ENCODE data around the gene ATP5PD. TPM values are rescaled to one million over a fixed set of nuclear protein-coding genes. Genes with fewer than 3 reads are reported as not detected.
A peak's percentile ranks its signal among the peaks of the same experiment; 100 is the strongest.

The ATP5PD gene
- total RNA-seq, 1 experiment from 2014 or later = 344 TPM

DNA sequence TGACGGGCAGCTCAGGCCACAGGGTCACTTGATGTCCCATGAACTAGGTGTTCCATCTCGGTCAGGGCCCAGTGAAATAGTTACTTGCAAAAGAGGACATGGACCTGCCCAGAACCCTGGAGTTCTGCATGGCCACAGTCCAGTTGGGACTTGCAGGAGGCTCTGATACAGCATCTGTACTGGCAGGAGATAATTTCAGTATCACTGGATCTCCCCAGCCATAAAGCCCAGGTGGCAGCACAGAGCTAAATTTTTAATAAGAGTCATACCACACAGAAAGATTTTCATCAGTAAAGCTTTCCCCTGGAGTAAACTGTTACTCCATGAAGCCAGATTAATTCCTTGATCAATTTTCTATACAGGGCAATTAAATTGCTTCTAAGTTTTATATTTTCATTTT is 23.0 kb upstream of the ATP5PD start:
- no peak overlapping the region for H3K9ac ChIP-seq (ENCODE audit: extremely low read depth, insufficient read length, low read length)
- Mint-ChIP-seq H3K4me1 (peaks cover 0 to 3% of the 10 kb centered on the region in 2 experiments; a peak in 2 of 4 replicates), H3K27me3 (ENCODE audit: low read depth) (no peaks in the 10 kb centered on the region), H3K36me3 (ENCODE audit: insufficient read depth in 1 of 3, low read depth in 3 of 3) (peaks cover 0 to 8% (median 4%) of the 10 kb centered on the region in 3 experiments; a peak in 3 of 7 replicates), H3K4me3 (no peak overlapping the region), H3K9me3 (no peaks in the 10 kb centered on the region; a peak in 1 of 5 replicates), H3K27ac (no peak overlapping the region)
- WGBS (ENCODE audit: extremely low coverage, insufficient read length, low lambda C conversion rate) = no CpG with 5 or more reads among the region's 2 CpGs
- DNase-seq = no peak
- H3K14ac ChIP-seq (ENCODE audit: insufficient read depth, low read length) = no peak overlapping the region
- H2BK5ac ChIP-seq (ENCODE audit: insufficient read length, low read length) = no peak overlapping the region
- TF ChIP-seq, protein P1, sequence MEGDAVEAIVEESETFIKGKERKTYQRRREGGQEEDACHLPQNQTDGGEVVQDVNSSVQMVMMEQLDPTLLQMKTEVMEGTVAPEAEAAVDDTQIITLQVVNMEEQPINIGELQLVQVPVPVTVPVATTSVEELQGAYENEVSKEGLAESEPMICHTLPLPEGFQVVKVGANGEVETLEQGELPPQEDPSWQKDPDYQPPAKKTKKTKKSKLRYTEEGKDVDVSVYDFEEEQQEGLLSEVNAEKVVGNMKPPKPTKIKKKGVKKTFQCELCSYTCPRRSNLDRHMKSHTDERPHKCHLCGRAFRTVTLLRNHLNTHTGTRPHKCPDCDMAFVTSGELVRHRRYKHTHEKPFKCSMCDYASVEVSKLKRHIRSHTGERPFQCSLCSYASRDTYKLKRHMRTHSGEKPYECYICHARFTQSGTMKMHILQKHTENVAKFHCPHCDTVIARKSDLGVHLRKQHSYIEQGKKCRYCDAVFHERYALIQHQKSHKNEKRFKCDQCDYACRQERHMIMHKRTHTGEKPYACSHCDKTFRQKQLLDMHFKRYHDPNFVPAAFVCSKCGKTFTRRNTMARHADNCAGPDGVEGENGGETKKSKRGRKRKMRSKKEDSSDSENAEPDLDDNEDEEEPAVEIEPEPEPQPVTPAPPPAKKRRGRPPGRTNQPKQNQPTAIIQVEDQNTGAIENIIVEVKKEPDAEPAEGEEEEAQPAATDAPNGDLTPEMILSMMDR (conservative IDR thresholded peaks at IDR 0.05) = peak; percentile 21; the same call in 2 of the 3 replicates
- H3K56ac ChIP-seq (ENCODE audit: insufficient read length, low read depth, low read length) = no peak overlapping the region
- H2AFZ ChIP-seq (ENCODE audit: low read length) = no peak overlapping the region
- no peak overlapping the region for H3K4me2 ChIP-seq (ENCODE audit: insufficient read depth, insufficient read length, low read length)
- H2AK5ac ChIP-seq (ENCODE audit: insufficient read length, low read length) = no peak overlapping the region
- no peak overlapping the region for H3T11ph ChIP-seq (ENCODE audit: low read length)
- H4K20me1 ChIP-seq (ENCODE audit: control insufficient read depth, insufficient read depth, insufficient read length) = peaks cover 3% of the 10 kb centered on the region
- H3K27me3 ChIP-seq (ENCODE audit: insufficient read depth, low read length) = no peaks in the 10 kb centered on the region
- no peak overlapping the region for H2BK120ac ChIP-seq (ENCODE audit: low read depth, low read length, poor library complexity, severe bottlenecking)
- no peak overlapping the region for H3K27ac ChIP-seq (ENCODE audit: insufficient read length, low read depth, low read length)
- H2BK12ac ChIP-seq (ENCODE audit: insufficient read length, low read depth, low read length) = no peak overlapping the region
- no peaks in the 10 kb centered on the region for H3K79me1 ChIP-seq (ENCODE audit: insufficient read depth, low read depth, low read length, poor library complexity, severe bottlenecking)
- H3K23ac ChIP-seq (ENCODE audit: insufficient read length, low read depth, low read length) = no peak overlapping the region
- H2BK15ac ChIP-seq (ENCODE audit: low read depth, low read length) = no peak overlapping the region
- H4K8ac ChIP-seq (replicated peaks; ENCODE audit: insufficient read length, low read depth, low read length) = no peak overlapping the region
- H3K4ac ChIP-seq (ENCODE audit: low read depth, low read length) = no peak overlapping the region
- no peak overlapping the region for H4K5ac ChIP-seq (ENCODE audit: insufficient read length, low read depth, low read length)
- H3K4me1 ChIP-seq (ENCODE audit: insufficient read depth, low read length) = no peaks in the 10 kb centered on the region
- no peaks in the 10 kb centered on the region for H3K79me2 ChIP-seq (ENCODE audit: insufficient read depth, low read length)
- H3K9me3 ChIP-seq (ENCODE audit: control insufficient read depth, low read depth, low read length) = no peaks in the 10 kb centered on the region
- H3K23me2 ChIP-seq (ENCODE audit: insufficient read length, low read depth, low read length, poor library complexity, severe bottlenecking) = no peaks in the 10 kb centered on the region
- no peak overlapping the region for H3K18ac ChIP-seq (ENCODE audit: insufficient read length, low read depth, low read length)
- no peak overlapping the region for H4K91ac ChIP-seq (ENCODE audit: insufficient read length, low read depth, low read length)
- no peak overlapping the region for H2BK20ac ChIP-seq (ENCODE audit: low read depth, low read length, poor library complexity, severe bottlenecking)
